ENCODE data around the gene GALNTL6.
"Not testable (repeated sequence)": the region's sequence is repeated elsewhere in the genome, so short reads cannot be mapped to it uniquely, and the experiment has no call there.

Gene GALNTL6

GRCh38 chr4:172928347-172928746 is 1115.1 kb downstream of the GALNTL6 start:
- H3K4me3 ChIP-seq (ENCODE audit: low read depth, low read length), result no peak overlapping the region
- no peak for DNase-seq (ENCODE audit: low read depth)

GRCh38 chr4:172938072-172938829 is 1125.0 kb downstream of the GALNTL6 start:
- no peak overlapping the region for H3K4me3 ChIP-seq (ENCODE audit: low read depth, low read length)
- no peak for DNase-seq (ENCODE audit: low read depth)

DNA sequence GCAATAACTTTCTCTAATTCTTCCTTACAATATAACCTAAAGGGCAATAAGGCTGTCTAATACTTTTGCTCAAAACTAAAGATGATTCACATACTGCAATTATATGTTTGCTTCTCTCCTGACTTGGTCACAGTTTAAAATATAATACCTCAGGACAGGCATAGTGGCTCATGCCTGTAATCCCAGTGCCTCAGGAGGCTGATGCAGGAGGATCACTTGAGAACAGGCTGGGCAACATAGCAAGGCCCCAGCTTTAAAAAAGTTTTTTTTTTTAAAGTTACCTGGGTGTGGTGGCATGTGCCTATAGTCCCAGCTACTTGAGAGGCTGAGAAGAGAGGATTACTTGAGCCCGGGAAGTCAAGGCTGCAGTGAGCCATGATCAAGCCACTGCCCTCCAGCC is 1125.7 kb downstream of the GALNTL6 start:
- no peak for DNase-seq (ENCODE audit: low read depth)
- H3K4me3 ChIP-seq (ENCODE audit: low read depth, low read length), result no peak overlapping the region

GRCh38 chr4:172942840-172943239 is 1129.6 kb downstream of the GALNTL6 start:
- H3K4me3 ChIP-seq (ENCODE audit: low read depth, low read length), result no peak overlapping the region
- DNase-seq (ENCODE audit: low read depth), result no peak

DNA sequence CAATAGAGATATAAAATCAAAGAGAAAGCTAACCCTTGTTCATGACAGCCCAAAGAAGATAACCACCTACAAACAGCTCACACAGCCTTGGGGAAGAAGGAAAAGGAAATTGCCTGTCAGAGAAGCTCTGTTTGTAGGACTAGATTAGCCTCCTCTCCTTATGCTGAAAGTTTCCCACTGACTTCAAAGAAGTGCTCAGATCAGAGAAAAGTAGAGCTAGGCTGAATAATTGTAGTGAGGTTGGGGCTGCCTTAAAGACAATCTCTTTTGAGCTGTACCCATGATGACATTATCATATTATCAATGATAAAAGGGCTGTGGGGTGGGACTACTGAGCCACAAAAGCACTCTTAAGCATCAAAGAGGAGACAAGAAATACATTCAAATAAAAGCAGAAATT is 1132.4 kb downstream of the GALNTL6 start:
- no peak for DNase-seq (ENCODE audit: low read depth)

GRCh38 chr4:172946503-172946902 is 1133.3 kb downstream of the GALNTL6 start:
- DNase-seq (ENCODE audit: low read depth), result no peak
- no peak overlapping the region for H3K4me3 ChIP-seq (ENCODE audit: low read depth, low read length)

More for the DNA sequence above, 1132.4 kb downstream of the GALNTL6 start:
- H3K4me3 ChIP-seq (ENCODE audit: low read depth, low read length), result no peak overlapping the region

- DNase-seq (ENCODE audit: low read depth), result no peak
- H3K4me3 ChIP-seq (ENCODE audit: low read depth, low read length), result no peak overlapping the region
Measured at GRCh38 chr4:172947594-172947993, 1134.4 kb downstream of the GALNTL6 start.

GRCh38 chr4:172950990-172951389 is 1137.8 kb downstream of the GALNTL6 start:
- H3K4me3 ChIP-seq (ENCODE audit: low read depth, low read length), result no peak overlapping the region
- no peak for DNase-seq (ENCODE audit: low read depth)

GRCh38 chr4:172951679-172952451 is 1138.7 kb downstream of the GALNTL6 start:
- DNase-seq (ENCODE audit: low read depth), result no peak
- no peak overlapping the region for H3K4me3 ChIP-seq (ENCODE audit: low read depth, low read length)

DNA sequence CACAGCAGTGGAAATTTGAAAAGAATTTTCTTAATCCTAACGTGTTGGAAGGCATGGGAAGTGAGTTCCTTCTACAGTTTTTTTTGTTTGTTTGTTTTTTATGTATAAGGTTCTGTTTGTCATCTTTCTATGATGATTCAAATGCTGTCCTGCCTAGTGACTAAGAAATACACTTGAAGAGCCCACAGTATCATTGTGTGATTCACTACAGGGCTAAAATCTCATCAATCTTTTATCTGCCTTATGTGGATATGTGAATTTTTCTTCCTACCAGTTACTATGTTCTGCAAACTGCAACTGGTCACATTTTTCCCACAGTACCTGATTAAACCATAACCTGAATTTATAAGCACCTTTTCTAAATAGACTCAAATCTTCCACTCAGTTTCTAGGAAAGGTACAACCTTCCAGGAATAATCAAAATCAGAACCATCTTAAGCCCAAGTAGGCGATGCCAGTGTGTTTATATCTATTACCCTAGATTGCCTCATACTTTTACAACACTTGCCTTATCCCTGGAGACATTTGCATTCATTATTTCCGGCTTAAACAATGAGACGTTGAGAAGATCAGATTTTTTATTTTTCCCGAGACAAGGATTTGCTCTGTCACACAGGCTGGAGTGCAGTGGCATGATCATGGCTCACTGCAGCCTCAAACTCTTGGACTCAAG is 1140.8 kb downstream of the GALNTL6 start:
- no peak for DNase-seq (ENCODE audit: low read depth)
- no peak overlapping the region for H3K4me3 ChIP-seq (ENCODE audit: low read depth, low read length)

GRCh38 chr4:172956340-172956739 is 1143.1 kb downstream of the GALNTL6 start:
- H3K4me3 ChIP-seq (ENCODE audit: low read depth, low read length); DNase-seq (ENCODE audit: low read depth): not testable (repeated sequence)

- no peak for DNase-seq (ENCODE audit: low read depth)
- H3K4me3 ChIP-seq (ENCODE audit: low read depth, low read length), result no peak overlapping the region
Measured at GRCh38 chr4:172957216-172957615, 1144.0 kb downstream of the GALNTL6 start.

GRCh38 chr4:172962564-172963353 is 1149.6 kb downstream of the GALNTL6 start:
- DNase-seq (ENCODE audit: low read depth), result peak; percentile 68

GRCh38 chr4:172963498-172964294 is 1150.5 kb downstream of the GALNTL6 start:
- no peak for DNase-seq (ENCODE audit: low read depth)
- H3K4me3 ChIP-seq (ENCODE audit: low read depth, low read length), result no peak overlapping the region

More at GRCh38 chr4:172962564-172963353, 1149.6 kb downstream of the GALNTL6 start:
- no peak overlapping the region for H3K4me3 ChIP-seq (ENCODE audit: low read depth, low read length)

DNA sequence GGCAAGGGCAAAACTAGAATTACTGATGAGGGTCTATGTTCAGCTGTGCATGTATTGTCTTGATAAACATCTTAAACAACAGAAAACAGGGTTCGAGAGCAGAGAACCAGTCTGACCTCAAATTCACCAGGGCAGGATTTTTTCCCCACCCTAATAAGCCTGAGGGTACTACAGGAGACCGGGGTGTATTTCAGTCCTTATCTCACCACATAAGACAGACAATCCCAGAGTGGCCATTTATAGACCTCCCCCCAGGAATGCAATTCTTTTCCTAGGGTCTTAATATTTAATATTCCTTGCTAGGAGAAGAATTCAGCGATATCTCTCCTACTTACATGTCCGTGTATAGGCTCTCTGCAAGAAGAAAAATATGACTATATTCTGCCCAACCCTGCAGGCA is 1157.0 kb downstream of the GALNTL6 start:
- not testable (repeated sequence) for H3K4me3 ChIP-seq (ENCODE audit: low read depth, low read length); DNase-seq (ENCODE audit: low read depth)

DNA sequence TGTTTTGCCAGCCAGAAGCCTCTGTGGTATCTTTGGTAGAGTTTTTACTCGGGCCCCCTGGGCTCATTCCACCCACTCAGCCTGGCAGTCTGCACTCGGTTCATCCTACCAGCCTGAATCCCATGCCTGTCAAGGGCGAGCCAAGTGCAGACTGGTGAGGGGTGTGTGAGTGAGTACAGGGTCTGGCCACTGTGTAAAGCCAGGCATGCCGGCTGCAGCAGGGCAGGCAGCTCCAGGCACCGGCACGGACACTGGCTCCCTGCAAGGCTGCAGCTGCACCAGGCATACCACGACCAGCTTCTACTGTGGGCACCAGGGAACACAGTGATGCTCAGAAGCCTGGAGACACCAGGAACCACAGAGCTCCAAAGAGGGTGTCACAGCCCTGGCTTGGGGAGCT is 1161.4 kb downstream of the GALNTL6 start:
- DNase-seq (ENCODE audit: low read depth), result no peak
- no peak overlapping the region for H3K4me3 ChIP-seq (ENCODE audit: low read depth, low read length)

GRCh38 chr4:172975651-172976229 is 1162.5 kb downstream of the GALNTL6 start:
- H3K4me3 ChIP-seq (ENCODE audit: low read depth, low read length), result no peak overlapping the region
- DNase-seq (ENCODE audit: low read depth), result no peak

- not testable (repeated sequence) for H3K4me3 ChIP-seq (ENCODE audit: low read depth, low read length)
- peak; percentile 8 for DNase-seq (ENCODE audit: low read depth)
Measured at GRCh38 chr4:172977491-172978041, 1164.4 kb downstream of the GALNTL6 start.

All from skeletal muscle cell (primary cell).